HG02759 (cell line): ENCODE results near the gene FAM131C.
"Not testable (repeated sequence)": the region's sequence is repeated elsewhere in the genome, so short reads cannot be mapped to it uniquely, and the experiment has no call there.

ENCODE experiments used
- ATAC-seq: cut with Tn5 transposase; IDR thresholded peaks from one replicate; pipeline ENCODE4 v1.9.1; 2021; ENCODE audit warnings: mild to moderate bottlenecking, moderate library complexity; ENCODE audit not compliant: unreplicated experiment

Gene FAM131C

DNA sequence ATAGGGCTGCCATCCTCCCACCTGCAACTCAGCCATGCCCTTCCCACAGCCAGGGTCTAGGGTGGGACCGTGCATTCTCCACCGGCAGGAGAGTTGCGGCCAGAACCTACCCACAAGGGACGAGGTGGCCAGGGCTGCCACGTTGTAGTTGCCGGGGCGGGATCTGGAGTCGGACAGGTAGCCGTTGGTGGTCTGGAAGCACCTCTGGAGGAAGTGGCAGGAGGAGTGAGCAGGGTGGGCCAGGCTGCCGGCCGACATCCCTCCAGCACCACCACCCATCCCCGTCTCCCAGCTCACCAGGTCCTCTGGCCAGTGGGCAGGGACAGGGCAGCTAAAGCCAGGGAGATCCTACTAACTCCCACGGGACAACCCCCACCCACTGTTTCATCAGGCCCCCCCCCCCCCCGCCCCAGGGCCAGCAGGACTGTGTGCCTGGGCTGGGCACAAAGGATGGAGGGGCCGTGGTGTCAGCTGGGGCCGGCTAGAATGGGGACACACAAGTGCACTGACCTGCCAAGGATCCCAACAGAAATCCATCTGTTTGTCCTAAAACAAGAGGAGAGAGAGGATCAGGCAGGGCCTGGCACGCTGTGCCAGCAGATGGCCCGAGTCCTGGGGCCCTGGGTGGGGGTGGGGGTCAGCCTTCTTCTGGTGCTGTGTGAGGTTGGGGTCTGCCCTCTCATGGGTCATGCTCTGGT, 11.3 kb downstream of the FAM131C start:
- not testable (repeated sequence) for ATAC-seq

DNA sequence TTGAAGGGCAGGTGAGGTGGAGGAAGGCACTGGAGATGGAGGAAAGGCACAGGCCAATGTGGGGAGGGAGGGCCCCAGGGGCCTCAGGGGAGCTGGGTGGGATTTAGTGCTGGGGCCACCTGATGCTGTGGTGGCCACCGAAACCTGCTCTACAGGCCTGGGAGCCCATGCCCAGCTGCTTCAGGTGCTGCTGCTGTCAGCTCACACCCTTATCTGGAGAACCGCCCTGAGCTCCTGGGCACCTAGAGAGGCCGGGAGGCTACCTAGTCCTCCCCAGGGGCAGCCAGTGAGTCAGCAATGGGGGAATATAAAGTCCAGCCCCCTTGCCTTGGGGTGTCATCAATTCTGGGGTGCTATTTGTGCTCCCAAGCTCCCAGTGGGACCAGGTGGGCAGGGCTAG, 12.2 kb downstream of the FAM131C start:
- ATAC-seq = no peak

- not testable (repeated sequence) for ATAC-seq
Measured at GRCh38 chr1:16058394-16059120, 14.9 kb downstream of the FAM131C start.

GRCh38 chr1:16057314-16057915, 16.0 kb downstream of the FAM131C start:
- ATAC-seq = not testable (repeated sequence)

DNA sequence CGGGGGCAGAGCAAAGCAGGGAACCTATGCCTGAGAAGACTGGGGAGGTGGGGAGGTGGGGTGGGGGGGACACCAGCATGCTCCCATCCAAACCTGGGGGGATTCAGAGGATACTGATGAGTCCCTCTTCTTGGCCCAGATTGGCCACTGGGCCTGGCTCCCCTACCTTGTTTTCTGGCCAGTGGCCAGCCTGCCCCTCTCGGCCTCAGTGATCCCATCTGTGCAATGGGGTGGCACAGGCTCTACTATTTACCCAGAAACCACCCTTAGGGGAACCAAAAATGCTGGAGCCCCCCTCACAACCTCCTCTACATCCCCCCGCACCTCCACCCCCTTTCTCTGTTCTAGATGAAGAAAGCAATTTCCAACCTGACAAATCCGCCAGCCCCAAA, 16.9 kb downstream of the FAM131C start:
- not testable (repeated sequence) for ATAC-seq

- ATAC-seq = peak; percentile 70
Measured at GRCh38 chr1:16055613-16056520, 17.6 kb downstream of the FAM131C start.

DNA sequence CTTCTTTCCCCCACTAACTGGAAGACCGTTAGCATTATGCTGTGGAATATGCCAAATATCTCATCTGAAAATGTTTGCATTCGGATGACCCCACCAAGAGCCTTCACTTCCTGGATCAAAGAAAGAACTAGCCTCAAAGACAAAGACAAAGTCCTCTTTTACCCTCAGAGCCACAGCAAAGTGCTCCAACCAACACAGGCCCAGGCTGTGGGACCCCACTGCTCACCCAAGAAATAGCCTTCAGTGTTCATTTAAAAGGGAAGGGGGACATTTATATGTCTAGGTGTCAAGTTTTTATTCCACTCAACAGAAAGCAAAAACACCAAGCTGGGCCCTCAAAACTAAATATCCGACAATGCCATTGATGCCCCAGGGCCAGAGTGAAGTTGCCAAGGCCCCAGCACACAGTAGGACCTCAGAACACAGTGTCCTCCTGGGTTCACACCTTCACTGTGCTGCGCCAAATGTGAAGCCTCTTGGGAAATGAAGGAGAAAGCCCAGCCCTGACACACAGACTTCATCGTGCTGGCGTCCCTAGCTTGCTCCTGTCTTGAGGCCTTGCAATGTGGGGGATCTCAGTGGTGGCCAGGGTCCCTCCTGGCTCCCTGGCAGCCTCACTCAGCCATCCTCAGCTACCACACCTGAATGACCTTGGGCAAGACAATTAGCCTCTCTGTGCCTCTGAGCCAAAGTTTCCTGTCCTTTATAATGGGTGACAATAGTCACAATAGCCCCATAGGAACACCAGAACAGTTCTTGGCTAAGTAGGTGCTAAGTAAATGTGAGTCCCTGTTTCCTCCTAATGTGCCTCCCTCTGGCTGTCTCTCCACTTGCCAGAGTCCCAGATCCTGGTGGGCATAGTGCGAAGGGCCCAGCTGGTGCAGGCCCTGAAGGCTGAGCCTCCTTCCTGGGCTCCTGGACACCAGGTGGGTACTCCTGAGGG, 18.6 kb downstream of the FAM131C start:
- ATAC-seq = no peak

DNA sequence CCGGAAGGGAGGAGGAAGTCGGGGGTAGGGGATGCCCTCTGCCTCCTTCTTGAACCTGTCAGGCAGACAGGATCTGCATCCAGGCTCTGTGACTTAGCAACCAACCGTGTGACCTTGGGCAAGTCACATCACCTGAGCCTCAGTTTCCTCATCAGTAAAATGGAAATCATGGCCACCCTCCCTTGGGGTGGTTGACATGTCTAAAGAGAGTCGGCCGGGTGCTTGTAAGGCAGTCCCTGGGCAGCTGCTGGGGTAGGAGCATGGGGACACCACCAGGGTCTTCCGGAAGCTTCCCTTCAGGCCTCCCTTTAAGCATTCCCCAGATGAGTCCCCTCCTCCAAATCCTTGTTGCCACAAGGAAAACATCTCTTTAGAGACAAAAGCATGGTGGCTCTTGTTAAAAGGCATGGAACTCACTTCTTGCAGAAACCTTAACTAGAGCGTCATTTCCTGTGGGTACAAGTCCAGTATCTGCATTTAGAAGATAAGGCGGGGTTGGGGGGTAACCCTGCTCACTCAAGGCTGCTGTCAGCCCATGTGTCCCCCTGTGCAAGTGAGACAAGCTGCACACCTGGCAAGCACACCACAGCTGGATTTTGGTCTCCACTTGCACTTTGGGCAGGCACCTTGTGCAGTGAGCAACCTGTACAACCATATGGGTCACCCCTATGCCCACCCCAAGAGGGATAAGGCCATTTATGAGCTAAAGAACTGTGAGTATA, 19.5 kb downstream of the FAM131C start:
- ATAC-seq = no peak

GRCh38 chr1:16051949-16052348, 21.5 kb downstream of the FAM131C start:
- ATAC-seq = not testable (repeated sequence)

DNA sequence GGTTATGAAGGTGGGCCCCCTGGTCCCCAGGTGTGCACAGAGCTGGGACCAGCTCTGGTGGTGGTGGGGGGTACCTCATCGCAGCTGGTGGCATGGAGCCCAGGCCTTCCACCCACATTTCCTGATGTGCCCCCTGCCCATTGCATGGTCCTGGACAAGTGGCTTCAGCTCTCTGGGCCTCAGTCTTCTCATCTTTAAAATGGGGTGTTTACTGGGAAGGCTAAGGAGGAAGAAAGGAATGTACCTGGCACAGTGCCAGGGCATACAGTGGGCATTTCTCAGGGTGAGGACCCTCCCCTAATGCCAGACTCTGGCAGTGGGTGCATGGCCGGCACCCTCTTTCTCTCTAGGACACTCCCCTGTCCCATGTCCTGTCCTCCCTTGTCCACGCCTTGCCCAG, 22.4 kb downstream of the FAM131C start:
- no peak for ATAC-seq

GRCh38 chr1:16050328-16050727, 23.1 kb downstream of the FAM131C start:
- ATAC-seq = no peak

DNA sequence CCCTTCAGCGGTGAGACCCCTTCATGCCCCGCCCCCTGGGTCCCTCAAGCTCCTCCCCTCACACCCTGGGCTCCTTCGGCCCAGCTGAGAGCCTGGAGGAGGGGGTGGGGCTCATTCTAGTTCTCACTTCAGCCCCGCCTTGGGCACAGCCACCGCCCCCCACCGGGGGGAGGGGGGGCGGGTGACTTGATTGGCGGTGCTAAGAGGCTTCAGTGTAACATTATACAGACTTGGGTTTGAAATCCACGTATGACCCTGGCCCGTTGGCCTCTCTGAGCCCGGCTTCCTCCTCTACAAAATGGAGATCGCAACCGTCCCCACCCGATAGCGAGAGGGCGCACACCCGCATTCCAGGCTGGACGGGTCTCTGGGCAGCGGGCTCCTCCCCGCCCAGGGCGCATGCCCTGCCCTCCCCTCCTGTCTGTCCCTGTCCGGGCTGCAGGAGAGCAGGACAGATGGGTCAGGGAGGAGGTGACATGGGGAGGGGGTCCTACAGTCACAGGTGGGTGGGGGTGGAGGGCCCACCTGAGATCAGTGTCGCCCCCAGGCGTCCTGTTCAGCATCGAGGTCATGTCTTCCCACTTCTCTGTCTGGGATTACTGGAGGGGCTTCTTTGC, 24.8 kb downstream of the FAM131C start:
- ATAC-seq = no peak

GRCh38 chr1:16047791-16048475, 25.5 kb downstream of the FAM131C start:
- no peak for ATAC-seq

GRCh38 chr1:16046842-16047241, 26.6 kb downstream of the FAM131C start:
- ATAC-seq = no peak

DNA sequence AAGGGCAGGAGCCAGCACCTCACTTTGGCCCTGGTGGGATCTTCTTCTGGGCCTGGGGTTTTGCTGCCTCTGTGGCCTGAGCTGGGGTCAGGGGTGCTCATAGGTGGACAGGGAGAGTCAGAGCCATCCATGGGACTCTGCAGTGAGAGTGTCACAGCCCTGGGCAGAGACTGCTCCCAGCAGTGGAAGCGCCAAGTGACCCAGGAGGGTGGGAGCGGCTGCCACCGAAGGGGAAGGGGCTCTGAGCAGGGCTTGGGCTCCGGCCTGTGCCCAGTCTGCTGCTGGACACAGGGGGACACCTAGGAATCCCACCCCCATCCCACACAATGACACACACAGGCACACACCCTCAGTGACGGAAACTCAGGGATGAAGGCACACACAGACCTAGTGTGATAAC, 29.5 kb downstream of the FAM131C start:
- ATAC-seq = no peak

DNA sequence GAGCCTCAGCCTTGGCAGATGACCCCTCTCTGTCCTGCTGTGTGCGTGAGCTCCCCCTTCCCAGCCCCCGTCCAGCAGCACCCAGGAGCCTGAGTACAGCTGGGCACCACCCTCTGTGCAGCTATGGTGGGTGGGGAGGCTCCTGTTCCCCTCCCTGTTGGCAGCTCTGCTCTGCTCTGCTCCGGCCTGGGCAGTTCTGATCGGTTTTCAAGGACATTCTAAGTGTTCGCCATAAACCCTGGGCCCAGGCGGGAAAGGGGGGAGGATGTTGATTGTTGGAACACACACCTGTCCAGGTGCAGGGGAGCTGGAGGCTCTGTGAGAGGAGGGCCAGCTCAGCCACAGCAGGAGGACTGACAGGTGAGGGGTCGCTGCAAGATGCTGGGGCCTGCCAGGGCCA, 29.9 kb downstream of the FAM131C start, which contains the start of gene CLCNKB:
CLCNKB (plus strand) TSS at position 262 of the 400 bp plus-strand sequence. CDS start 711 bp downstream, outside the sequence.
- no peak for ATAC-seq

DNA sequence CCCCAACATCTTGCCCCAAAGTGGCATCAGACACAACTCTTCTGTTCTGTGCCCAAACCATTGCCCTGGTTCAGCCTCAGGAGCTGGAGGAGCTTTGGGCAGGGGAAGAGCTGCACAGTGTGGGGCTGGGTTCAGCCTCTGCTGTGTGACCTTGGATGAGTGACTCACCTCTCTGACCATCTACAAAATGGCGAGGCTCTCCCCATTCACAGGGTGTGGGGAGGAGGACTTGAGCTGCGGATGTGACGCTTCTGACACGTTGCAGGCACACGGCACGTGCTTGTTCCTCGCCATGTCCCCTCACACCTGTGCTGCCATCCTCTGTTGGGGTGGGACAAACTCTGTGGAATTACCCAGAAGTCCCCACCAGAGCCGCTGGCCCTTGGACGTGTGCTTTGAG, 30.8 kb downstream of the FAM131C start:
- not testable (repeated sequence) for ATAC-seq

DNA sequence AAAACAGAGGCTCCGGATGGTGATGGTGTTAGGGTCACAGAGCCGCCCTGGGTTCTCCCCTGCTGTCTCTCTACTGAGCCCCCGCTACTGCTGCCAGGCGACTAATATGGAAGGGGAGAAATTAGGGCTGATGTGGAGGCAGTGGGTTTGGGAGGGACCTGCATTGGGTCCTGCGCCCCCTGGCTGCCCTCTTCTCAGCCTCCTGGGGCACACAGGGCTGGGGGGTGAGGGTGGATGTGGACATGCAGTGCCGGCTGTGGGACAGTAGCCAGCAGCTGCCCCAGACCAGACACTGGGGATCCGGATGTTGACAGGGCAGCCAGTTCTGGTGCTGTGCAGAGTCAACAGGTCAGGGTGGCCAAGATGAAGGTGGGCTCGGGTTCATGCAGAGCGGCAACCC, 31.4 kb downstream of the FAM131C start:
- no peak for ATAC-seq
